ENCODE results near the gene ERVK3-1.
A peak's percentile ranks its signal among the peaks of the same experiment; 100 is the strongest.
"Not testable (repeated sequence)": the region's sequence is repeated elsewhere in the genome, so short reads cannot be mapped to it uniquely, and the experiment has no call there.

The ERVK3-1 gene

GRCh38 chr19:58346961-58347929 lies 42.1 kb downstream of the ERVK3-1 start:
- DNase-seq (ENCODE audit: low spot score): peak; percentile 77

DNA sequence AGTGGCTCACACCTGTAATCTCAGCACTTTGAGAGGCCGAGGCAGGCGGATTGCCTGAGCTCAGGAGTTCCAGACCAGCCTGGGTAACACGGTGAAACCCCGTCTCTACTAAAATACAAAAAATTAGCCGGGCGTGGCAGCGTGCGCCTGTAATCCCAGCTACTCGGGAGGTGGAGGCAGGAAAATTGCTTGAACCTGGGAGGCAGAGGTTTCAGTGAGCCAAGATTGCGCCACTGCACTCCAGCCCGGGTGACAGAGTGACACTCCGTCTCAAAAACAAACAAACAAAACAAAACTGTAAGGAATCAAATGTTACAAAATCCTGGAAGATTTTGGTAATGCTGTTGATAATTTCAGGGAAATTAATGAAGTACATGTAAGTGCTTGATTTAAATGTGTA lies 42.9 kb downstream of the ERVK3-1 start:
- not testable (repeated sequence) for DNase-seq (ENCODE audit: low spot score)

DNA sequence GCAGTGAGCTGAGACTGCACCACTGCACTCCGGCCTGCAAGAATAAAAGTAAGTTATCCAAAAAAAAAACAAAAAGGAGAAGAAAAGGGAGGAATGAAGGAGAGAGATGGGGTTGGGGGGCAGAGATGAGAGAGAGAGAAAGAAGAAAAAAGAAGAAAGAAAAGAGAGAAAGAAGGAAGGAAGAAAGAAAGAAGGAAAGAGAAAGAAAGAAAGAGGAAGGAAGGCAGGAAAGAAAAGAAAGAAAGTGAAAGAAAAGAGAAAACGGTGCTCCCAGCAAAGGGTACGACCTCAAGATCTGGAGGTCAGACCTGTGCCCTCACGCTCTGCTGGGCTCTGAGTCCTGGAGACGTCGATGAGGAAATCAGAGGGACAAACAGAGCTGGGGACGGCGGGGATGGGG lies 44.4 kb downstream of the ERVK3-1 start:
- DNase-seq (ENCODE audit: low spot score): no peak

- no peak for DNase-seq (ENCODE audit: low spot score)
These were observed 45.1 kb downstream of the ERVK3-1 start for GRCh38 chr19:58350001-58350861.

- no peak for DNase-seq (ENCODE audit: low spot score)
These were observed 45.8 kb downstream of the ERVK3-1 start for GRCh38 chr19:58350871-58351557.

GRCh38 chr19:58351558-58351878 lies 46.3 kb downstream of the ERVK3-1 start:
- DNase-seq (ENCODE audit: low spot score): no peak

GRCh38 chr19:58351990-58352755 lies 47.0 kb downstream of the ERVK3-1 start:
- no peak for DNase-seq (ENCODE audit: low spot score)

- DNase-seq (ENCODE audit: low spot score): no peak
These were observed 47.8 kb downstream of the ERVK3-1 start, which contains the start of gene A1BG for GRCh38 chr19:58352760-58353671. TSS of gene A1BG (minus strand) at chr19:58353492. CDS start at chr19:58353437, 55 bp downstream.

GRCh38 chr19:58353717-58354477 lies 48.7 kb downstream of the ERVK3-1 start:
- DNase-seq (ENCODE audit: low spot score): no peak

DNA sequence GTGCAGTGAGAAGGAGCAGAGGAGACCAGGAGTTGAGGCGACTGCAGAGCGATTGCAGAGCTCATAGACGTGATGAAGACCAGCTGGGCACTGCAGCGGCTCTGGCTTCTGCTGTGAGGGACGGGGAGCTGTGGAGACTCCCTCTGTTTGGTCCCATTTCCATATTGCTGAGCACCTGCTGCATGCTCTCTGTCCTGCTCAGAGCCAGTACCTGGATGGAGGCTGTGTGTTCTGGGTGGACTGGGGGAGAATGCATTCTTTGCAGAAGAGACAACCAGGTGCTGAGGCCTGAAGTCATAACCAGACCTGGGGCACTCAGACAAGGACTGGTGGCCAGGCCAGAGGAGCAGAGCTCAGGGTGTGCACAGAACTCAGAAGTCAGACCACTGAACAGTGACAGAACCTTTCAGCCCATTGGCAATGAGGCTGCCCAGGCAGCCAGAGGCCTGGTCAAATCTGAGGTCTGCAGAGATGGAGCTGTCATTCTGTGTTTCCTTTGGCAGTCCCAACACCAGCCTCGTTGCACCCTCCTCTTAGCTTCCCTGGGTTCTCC lies 49.4 kb downstream of the ERVK3-1 start:
- DNase-seq (ENCODE audit: low spot score): no peak

DNA sequence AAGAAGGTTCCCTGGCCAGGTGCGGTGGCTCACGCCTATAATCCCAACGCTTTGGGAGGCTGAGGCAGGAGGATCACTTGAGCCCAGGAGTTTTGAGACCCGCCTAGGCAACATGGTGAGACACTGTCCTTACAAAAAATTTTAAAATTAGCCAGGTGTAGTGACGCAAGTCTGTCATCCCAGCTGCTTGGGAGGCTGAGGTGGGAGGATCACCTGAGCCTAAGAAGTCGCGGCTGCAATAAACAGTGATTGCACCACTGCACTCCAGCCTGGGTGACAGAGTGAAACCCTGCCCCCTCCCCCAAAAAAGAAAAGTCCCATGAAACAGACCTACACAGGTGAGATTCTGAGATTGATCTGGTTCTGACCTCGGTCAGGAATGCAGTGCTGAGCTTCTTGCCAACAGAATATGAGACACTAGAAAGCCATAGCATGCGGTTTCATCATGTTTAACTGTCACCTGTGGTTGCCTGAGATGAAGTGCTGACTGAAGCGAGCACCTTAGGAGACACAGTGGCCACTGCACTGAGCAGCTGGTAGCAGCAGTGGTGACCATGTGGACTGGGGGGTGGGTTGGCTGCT lies 50.1 kb downstream of the ERVK3-1 start:
- DNase-seq (ENCODE audit: low spot score): no peak

DNA sequence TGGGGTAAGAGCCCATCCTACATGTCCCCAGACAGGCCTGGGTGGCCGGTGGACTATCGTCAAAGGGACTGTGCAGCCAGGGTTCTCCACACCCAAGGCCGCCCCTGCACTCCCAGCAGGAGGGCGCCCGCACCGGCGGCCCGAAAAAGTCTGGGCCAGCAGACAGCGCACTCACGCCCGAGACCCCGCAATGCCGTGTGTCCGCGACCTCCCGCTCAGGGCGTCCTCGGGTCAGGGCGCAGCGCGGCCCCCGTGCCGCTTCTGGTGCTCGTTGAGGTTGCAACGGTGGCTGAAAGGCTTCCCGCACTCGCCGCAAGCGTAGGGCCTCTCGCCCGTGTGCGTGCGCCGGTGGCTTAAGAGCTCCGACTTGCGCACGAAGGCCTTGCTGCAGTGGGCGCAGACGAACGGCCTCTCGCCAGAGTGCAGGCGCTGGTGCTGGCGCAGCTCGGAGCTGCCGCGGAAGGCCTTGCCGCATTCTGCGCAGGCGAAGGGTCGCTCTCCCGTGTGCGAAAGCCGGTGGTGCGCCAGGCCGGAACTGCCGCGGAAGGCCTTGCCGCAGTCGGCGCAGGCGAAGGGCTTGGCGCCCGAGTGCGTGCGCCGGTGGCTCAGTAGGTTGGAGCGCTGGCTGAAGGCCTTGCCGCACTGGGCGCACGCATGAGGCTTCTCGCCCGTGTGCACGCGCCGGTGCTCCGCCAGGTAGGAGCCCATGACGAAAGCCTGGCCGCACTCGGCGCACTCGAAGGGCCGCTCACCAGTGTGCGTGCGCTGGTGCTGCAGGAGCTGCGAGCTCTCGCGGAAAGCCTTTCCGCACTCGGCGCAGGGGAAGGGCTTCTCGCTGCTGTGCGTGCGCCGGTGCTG lies 51.0 kb downstream of the ERVK3-1 start:
- no peak for DNase-seq (ENCODE audit: low spot score)

GRCh38 chr19:58356766-58357480 lies 51.7 kb downstream of the ERVK3-1 start:
- no peak for DNase-seq (ENCODE audit: low spot score)

GRCh38 chr19:58357481-58358145 lies 52.4 kb downstream of the ERVK3-1 start:
- DNase-seq (ENCODE audit: low spot score): no peak

- no peak for DNase-seq (ENCODE audit: low spot score)
These were observed 56.7 kb downstream of the ERVK3-1 start for GRCh38 chr19:58361900-58362271.

- peak; percentile 94 for DNase-seq (ENCODE audit: low spot score)
These were observed 57.3 kb downstream of the ERVK3-1 start, which contains the start of gene ZNF497 for GRCh38 chr19:58362272-58362994. TSS of gene ZNF497 (minus strand) at chr19:58362751. CDS start at chr19:58357635, 5,116 bp downstream.

Data from cerebellar cortex (tissue), 1 donor.